Hepatocyte (in vitro differentiated cells): Measurements from ENCODE around the gene CCNB1IP1. TPM values are rescaled to one million over a fixed set of nuclear protein-coding genes. Genes with fewer than 3 reads are reported as not detected.
"Not testable (repeated sequence)": the region's sequence is repeated elsewhere in the genome, so short reads cannot be mapped to it uniquely, and the experiment has no call there.

ENCODE experiments used
- DNase-seq: peaks from one replicate; pipeline ENCODE4 v3.0.0-alpha.2; 2016; ENCODE audit warnings: low spot score
- H2AFZ ChIP-seq: fragments of 200-600 bp; sonication (generic); 2 replicates; pipeline ENCODE4 v1.6.0; 2016; ENCODE audit warnings: antibody characterized with exemption, mild to moderate bottlenecking
- H3K27ac ChIP-seq: fragments of 200-600 bp; sonication (generic); 2 replicates; pipeline ENCODE4 v1.5.1; 2016; ENCODE audit warnings: mild to moderate bottlenecking
- H3K27me3 ChIP-seq: fragments of 200-600 bp; sonication (generic); 2 replicates; pipeline ENCODE4 v1.6.1; 2016
- H3K36me3 ChIP-seq: fragments of 200-600 bp; sonication (generic); replicated peaks from 2 replicates; pipeline ENCODE4 v1.5.1; 2016; ENCODE audit warnings: low read depth; ENCODE audit not compliant: insufficient read depth
- H3K4me1 ChIP-seq: fragments of 200-600 bp; sonication (generic); 2 replicates; pipeline ENCODE4 v1.5.1; 2016; ENCODE audit warnings: mild to moderate bottlenecking, moderate library complexity; ENCODE audit not compliant: insufficient read depth
- H3K4me2 ChIP-seq: fragments of 200-600 bp; sonication (generic); 2 replicates; pipeline ENCODE4 v1.6.0; 2016
- H3K4me3 ChIP-seq: fragments of 200-600 bp; sonication (generic); 2 replicates; pipeline ENCODE4 v1.5.1; 2016; ENCODE audit warnings: mild to moderate bottlenecking
- H3K79me2 ChIP-seq: fragments of 200-600 bp; sonication (generic); 2 replicates; pipeline ENCODE4 v1.6.0; 2017; ENCODE audit warnings: mild to moderate bottlenecking
- H3K9me2 ChIP-seq: fragments of 200-600 bp; sonication (generic); replicated peaks from 2 replicates; pipeline ENCODE4 v1.6.0; 2017; ENCODE audit warnings: mild to moderate bottlenecking; ENCODE audit not compliant: insufficient read depth
- H3K9me3 ChIP-seq: fragments of 200-600 bp; sonication (generic); 2 replicates; pipeline ENCODE4 v1.5.1; 2016; ENCODE audit warnings: low read depth, mild to moderate bottlenecking
- H4K20me1 ChIP-seq: fragments of 200-600 bp; sonication (generic); 2 replicates; pipeline ENCODE4 v1.6.0; 2016; ENCODE audit warnings: mild to moderate bottlenecking; ENCODE audit not compliant: insufficient read depth, poor library complexity, severe bottlenecking
- EZH2 ChIP-seq: fragments of 200-600 bp; sonication (generic); IDR thresholded peaks from 2 replicates; pipeline ENCODE4 v1.6.1; 2016; ENCODE audit warnings: antibody characterized with exemption, mild to moderate bottlenecking, borderline replicate concordance
- EZH2phosphoT487 ChIP-seq: fragments of 200-600 bp; sonication (generic); IDR thresholded peaks from one replicate; pipeline ENCODE4 v1.6.1; 2018; ENCODE audit warnings: antibody characterized with exemption, mild to moderate bottlenecking, low read depth, moderate library complexity; ENCODE audit not compliant: unreplicated experiment, severe bottlenecking
- WGBS: methylation state at CpG from one replicate; pipeline ENCODE4 v1.1.6; 2016; ENCODE audit warnings: low lambda C conversion rate; ENCODE audit errors: missing lambda C conversion rate; 5-methylcytosine and 5-hydroxymethylcytosine counted together
- polyA plus RNA-seq: library from polyadenylated mRNA; unstranded; fragments of >200 nt; fragmentation: Nextera tagmentation; extraction: Ambion mirVana; gene quantifications from 2 replicates; pipeline ENCODE4 v1.2.1, GENCODE V29; 2016
- total RNA-seq: library from RNA; depleted of rRNA; stranded (reverse); fragments of >200 nt; gene quantifications from 2 replicates; pipeline ENCODE4 v1.2.3, GENCODE V29; 2014
- TF ChIP-seq, protein P1 (sequence below): fragments of 200-600 bp; sonication (generic); IDR thresholded peaks from 2 replicates; pipeline ENCODE4 v1.5.1; 2016; ENCODE audit warnings: antibody characterized with exemption, mild to moderate bottlenecking; ENCODE audit not compliant: poor library complexity

CCNB1IP1 gene
- total and polyA plus RNA-seq, 2 experiments from 2014 or later, result 21.3 to 84.8 TPM

GRCh38 chr14:20295067-20295466 lies 38.0 kb downstream of the CCNB1IP1 start:
- TF ChIP-seq, protein P1, sequence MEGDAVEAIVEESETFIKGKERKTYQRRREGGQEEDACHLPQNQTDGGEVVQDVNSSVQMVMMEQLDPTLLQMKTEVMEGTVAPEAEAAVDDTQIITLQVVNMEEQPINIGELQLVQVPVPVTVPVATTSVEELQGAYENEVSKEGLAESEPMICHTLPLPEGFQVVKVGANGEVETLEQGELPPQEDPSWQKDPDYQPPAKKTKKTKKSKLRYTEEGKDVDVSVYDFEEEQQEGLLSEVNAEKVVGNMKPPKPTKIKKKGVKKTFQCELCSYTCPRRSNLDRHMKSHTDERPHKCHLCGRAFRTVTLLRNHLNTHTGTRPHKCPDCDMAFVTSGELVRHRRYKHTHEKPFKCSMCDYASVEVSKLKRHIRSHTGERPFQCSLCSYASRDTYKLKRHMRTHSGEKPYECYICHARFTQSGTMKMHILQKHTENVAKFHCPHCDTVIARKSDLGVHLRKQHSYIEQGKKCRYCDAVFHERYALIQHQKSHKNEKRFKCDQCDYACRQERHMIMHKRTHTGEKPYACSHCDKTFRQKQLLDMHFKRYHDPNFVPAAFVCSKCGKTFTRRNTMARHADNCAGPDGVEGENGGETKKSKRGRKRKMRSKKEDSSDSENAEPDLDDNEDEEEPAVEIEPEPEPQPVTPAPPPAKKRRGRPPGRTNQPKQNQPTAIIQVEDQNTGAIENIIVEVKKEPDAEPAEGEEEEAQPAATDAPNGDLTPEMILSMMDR, result no peak
- TF ChIP-seq EZH2, result no peak
- TF ChIP-seq EZH2phosphoT487, result no peak
- H3K4me3 ChIP-seq, result no peak overlapping the region
- no peaks in the 10 kb centered on the region for H3K4me1 ChIP-seq
- no peaks in the 10 kb centered on the region for H4K20me1 ChIP-seq
- H3K9me2 ChIP-seq, result no peaks in the 10 kb centered on the region
- no peak for DNase-seq
- H3K27ac ChIP-seq, result no peak overlapping the region
- H3K36me3 ChIP-seq, result no peaks in the 10 kb centered on the region
- WGBS, result 95% methylated on average over 4 of the region's 4 CpGs
- H3K9me3 ChIP-seq, result no peaks in the 10 kb centered on the region
- no peak overlapping the region for H2AFZ ChIP-seq
- no peaks in the 10 kb centered on the region for H3K27me3 ChIP-seq
- H3K79me2 ChIP-seq, result no peaks in the 10 kb centered on the region
- H3K4me2 ChIP-seq, result no peak overlapping the region

- 100% methylated on average over 2 of the region's 2 CpGs for WGBS
- Histone ChIP-seq H3K79me2 (no peaks in the 10 kb centered on the region), H3K9me2 (no peaks in the 10 kb centered on the region), H3K4me3 (no peak overlapping the region), H3K4me2 (no peak overlapping the region), H3K36me3 (no peaks in the 10 kb centered on the region), H2AFZ (no peak overlapping the region), H3K4me1 (no peaks in the 10 kb centered on the region), H3K27me3 (no peaks in the 10 kb centered on the region), H4K20me1 (no peaks in the 10 kb centered on the region), H3K27ac (no peak overlapping the region), H3K9me3 (no peaks in the 10 kb centered on the region)
- DNase-seq, result no peak
- TF ChIP-seq EZH2 (no peak), EZH2phosphoT487 (no peak)
- TF ChIP-seq, protein P1, result no peak
Measured at GRCh38 chr14:20294636-20295035, 38.4 kb downstream of the CCNB1IP1 start.

DNA sequence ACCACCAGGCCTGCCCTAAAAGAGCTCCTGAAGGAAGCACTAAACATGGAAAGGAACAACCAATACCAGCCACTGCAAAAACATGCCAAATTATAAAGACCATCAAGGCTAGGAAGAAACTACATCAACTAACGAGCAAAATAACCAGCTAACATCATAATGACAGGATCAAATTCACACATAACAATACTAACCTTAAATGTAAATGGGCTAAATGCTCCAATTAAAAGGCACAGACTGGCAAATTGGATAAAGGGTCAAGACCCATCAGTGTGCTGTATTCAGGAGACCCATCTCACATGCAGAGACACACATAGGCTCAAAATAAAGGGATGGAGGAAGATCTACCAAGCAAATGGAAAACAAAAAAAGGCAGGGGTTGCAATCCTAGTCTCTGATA lies 51.1 kb downstream of the CCNB1IP1 start:
- H3K4me2 ChIP-seq, H3K4me1 ChIP-seq, H3K36me3 ChIP-seq, H2AFZ ChIP-seq, H3K79me2 ChIP-seq, H3K9me3 ChIP-seq, H3K27ac ChIP-seq, DNase-seq, H4K20me1 ChIP-seq, H3K9me2 ChIP-seq, H3K27me3 ChIP-seq, H3K4me3 ChIP-seq: not testable (repeated sequence)
- WGBS, result 100% methylated on average over 1 of the region's 1 CpG

- WGBS, result 92% methylated on average over 7 of the region's 7 CpGs
- not testable (repeated sequence) for H3K4me1 ChIP-seq, H4K20me1 ChIP-seq, H2AFZ ChIP-seq, DNase-seq, H3K4me3 ChIP-seq, H3K4me2 ChIP-seq, H3K27ac ChIP-seq, H3K36me3 ChIP-seq, H3K27me3 ChIP-seq, H3K9me2 ChIP-seq, H3K9me3 ChIP-seq, H3K79me2 ChIP-seq
Measured at GRCh38 chr14:20280265-20280664, 52.8 kb downstream of the CCNB1IP1 start.

- H2AFZ ChIP-seq, result no peak overlapping the region
- WGBS, result 83% methylated on average over 1 of the region's 1 CpG
- no peaks in the 10 kb centered on the region for H3K9me2 ChIP-seq
- H3K4me2 ChIP-seq, result no peak overlapping the region
- no peaks in the 10 kb centered on the region for H3K4me1 ChIP-seq
- TF ChIP-seq EZH2, result no peak
- TF ChIP-seq, protein P1, result no peak
- no peak for TF ChIP-seq EZH2phosphoT487
- H3K27ac ChIP-seq, result no peak overlapping the region
- no peaks in the 10 kb centered on the region for H4K20me1 ChIP-seq
- H3K4me3 ChIP-seq, result no peak overlapping the region
- H3K36me3 ChIP-seq, result no peaks in the 10 kb centered on the region
- DNase-seq, result peak; percentile 10
- H3K27me3 ChIP-seq, result no peaks in the 10 kb centered on the region
- no peaks in the 10 kb centered on the region for H3K79me2 ChIP-seq
- H3K9me3 ChIP-seq, result no peaks in the 10 kb centered on the region
Measured at GRCh38 chr14:20278414-20278813, 54.7 kb downstream of the CCNB1IP1 start.
